OCI-LY7 (cell line): ENCODE results near the gene AQP11.

ENCODE experiments used
- EZH2phosphoT487 ChIP-seq: fragments of 200-600 bp; sonication (generic); IDR thresholded peaks from 2 replicates; pipeline ENCODE4 v1.6.1; 2018; ENCODE audit warnings: low read depth, borderline replicate concordance, mild to moderate bottlenecking, mixed run types, antibody characterized with exemption, low read length, moderate library complexity, mixed read lengths
- TF ChIP-seq, protein P1 (sequence below): fragments of 200-600 bp; sonication (generic); conservative IDR thresholded peaks from 2 replicates; pipeline ENCODE4 v1.5.1; 2014; ENCODE audit warnings: mild to moderate bottlenecking, antibody characterized with exemption, low read length, moderate library complexity, mixed read lengths

DNA sequence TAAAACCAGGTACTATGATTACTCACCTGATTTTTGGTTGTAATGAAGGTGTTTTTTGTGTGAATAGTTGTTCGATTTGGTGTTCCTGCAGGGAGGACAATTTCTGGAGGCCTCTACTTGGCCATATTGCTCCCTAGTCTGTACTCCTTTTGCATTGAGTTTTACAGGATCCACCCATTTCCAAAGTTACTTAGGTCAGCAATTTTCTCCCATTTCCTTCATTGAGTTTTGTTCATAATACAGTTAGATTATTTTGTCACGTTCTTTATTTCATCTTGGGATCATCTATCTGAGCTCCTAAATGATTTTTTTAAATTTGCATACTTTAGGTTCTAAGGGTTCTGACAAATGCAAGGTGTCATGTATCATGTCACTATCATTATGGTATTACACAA, 20.1 kb upstream of the AQP11 start:
- TF ChIP-seq, protein P1, sequence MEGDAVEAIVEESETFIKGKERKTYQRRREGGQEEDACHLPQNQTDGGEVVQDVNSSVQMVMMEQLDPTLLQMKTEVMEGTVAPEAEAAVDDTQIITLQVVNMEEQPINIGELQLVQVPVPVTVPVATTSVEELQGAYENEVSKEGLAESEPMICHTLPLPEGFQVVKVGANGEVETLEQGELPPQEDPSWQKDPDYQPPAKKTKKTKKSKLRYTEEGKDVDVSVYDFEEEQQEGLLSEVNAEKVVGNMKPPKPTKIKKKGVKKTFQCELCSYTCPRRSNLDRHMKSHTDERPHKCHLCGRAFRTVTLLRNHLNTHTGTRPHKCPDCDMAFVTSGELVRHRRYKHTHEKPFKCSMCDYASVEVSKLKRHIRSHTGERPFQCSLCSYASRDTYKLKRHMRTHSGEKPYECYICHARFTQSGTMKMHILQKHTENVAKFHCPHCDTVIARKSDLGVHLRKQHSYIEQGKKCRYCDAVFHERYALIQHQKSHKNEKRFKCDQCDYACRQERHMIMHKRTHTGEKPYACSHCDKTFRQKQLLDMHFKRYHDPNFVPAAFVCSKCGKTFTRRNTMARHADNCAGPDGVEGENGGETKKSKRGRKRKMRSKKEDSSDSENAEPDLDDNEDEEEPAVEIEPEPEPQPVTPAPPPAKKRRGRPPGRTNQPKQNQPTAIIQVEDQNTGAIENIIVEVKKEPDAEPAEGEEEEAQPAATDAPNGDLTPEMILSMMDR: no peak
- TF ChIP-seq EZH2phosphoT487: no peak
